Stimulated activated CD4-positive, alpha-beta T cell treated with anti-CD3 and anti-CD28 coated beads, Interleukin-2, amount 100 ng/mL, for 48 hours (primary cell): ENCODE measurements around the gene CACNB2.

Source experiments
- DNase-seq, 2 donors: peaks; one replicate each; pipeline ENCODE4 v3.0.0-alpha.2; 2020

Gene CACNB2

GRCh38 chr10:18297659-18298058 is 157.4 kb downstream of the CACNB2 start:
- no peak for DNase-seq

- no peak for DNase-seq
Observed at GRCh38 chr10:18298256-18298655, 158.0 kb downstream of the CACNB2 start.

GRCh38 chr10:18303851-18304801 is 163.9 kb downstream of the CACNB2 start:
- DNase-seq, result no peak

DNA sequence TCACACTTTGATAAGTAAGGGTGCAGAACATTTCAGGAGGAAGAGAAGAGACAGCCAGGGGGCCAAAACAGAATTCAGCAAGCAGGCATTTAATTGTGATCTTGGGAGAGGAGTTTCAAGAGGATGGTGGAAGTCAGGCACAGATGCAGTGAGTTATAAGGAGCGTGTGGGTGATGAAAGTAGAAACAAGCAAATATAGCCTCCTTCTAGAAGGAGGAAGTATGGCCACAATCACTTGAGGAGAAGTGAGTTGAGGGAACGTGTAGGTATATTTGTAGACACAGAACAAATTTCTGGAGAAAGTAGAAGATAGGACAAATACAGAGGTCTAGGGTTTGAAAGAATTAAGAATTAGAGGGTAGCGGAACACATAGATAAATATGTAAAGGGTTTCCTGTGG is 165.8 kb downstream of the CACNB2 start:
- no peak for DNase-seq

- DNase-seq, result no peak
Observed at GRCh38 chr10:18308600-18308999, 168.4 kb downstream of the CACNB2 start.

DNA sequence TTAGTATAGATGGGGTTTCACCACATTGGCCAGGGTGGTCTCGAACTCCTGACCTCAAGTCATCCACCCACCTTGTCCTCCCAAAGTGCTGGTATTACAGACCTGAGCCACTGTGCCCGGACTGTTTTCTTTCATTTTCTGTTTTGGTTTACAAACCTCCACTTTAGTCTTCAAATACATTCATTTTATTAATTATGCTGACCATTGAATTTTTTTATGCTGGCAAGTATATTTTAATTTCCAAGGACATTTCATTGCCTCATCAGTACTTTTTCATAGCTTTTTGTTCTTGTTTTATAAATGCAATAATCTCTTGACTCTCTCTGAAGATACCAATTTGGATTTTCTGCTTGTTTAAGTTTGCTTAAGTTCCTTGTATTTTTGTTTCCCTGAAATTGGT is 170.5 kb downstream of the CACNB2 start:
- DNase-seq, result no peak

- DNase-seq, result no peak
Observed at GRCh38 chr10:18312374-18313139, 172.3 kb downstream of the CACNB2 start.

- DNase-seq, result no peak
Observed at GRCh38 chr10:18313140-18313530, 172.9 kb downstream of the CACNB2 start.

- no peak for DNase-seq
Observed at GRCh38 chr10:18313626-18314025, 173.4 kb downstream of the CACNB2 start.

- DNase-seq, result no peak
Observed at GRCh38 chr10:18319628-18320027, 179.4 kb downstream of the CACNB2 start.

DNA sequence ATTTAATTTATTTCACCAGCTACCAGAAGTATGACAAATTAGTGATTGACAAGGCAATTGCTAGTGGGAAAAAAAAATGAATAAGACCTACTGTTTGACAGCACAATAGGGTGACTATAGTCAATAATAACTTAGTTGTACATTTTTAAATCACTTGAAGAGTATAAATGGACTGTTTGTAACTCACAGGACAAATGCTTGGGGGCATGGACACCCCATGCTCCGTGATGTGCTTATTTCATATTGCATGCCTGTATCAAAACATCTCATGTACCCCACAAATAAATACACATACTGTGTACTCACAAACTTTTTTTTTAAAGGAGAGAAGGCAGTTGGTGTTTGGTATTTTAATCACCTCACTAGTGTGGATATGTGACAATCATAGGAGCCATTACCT is 181.1 kb downstream of the CACNB2 start:
- DNase-seq, result no peak

- no peak for DNase-seq
Observed at GRCh38 chr10:18323916-18324315, 183.7 kb downstream of the CACNB2 start.

- DNase-seq, result no peak
Observed at GRCh38 chr10:18325410-18325809, 185.2 kb downstream of the CACNB2 start.

DNA sequence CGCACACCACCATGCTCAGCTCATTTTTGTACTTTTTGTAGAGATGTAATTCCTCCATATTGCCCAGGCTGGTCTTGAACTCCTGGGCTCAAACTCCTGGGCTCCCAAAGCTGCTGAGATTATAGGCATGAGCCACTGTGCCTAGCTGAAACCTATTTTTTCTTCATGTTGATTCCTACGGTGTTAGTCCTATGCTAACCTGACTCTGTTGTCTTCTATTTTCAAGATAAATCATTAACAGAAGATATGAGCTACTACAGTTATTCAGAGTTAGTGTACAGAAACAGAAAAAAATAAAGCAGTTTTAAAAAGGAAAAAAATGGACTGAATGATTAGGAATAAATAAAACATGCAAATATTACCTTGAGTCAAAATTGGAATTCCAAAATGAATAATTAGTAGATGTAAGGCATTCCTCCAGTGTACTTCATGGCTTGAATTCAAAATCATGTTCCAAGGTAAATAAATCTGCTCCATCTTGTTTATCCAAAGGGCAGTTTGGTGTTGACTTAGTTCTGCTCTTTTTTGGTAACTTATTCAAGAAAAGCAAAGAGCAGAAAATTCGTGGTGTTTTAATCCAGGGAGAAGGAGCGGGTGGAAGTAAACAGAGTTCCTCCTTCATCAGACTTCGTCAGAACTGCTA is 185.8 kb downstream of the CACNB2 start:
- no peak for DNase-seq

- no peak for DNase-seq
Observed at GRCh38 chr10:18328941-18329340, 188.7 kb downstream of the CACNB2 start.

DNA sequence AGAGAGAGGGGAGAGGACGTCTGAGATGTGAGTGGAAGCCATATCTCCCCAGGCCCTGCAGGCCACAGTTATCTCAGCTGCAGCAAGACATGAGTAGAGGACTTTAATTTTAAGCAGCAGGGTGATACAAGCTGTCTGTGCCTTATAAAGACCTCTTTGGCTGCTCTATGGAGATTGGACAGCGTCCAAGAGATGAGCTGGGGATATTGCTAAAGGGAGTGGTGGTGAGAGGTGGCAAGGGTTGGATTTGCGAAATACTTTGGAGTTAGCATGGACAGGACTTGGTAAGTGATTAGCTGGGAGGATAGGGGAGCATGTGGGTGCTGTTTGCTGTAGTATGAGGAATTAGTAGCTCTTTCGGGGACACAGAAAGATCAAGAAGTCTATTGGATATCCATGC is 191.8 kb downstream of the CACNB2 start:
- DNase-seq, result no peak

- DNase-seq, result no peak
Observed at GRCh38 chr10:18332484-18332883, 192.3 kb downstream of the CACNB2 start.

- no peak for DNase-seq
Observed at GRCh38 chr10:18333621-18334020, 193.4 kb downstream of the CACNB2 start.

DNA sequence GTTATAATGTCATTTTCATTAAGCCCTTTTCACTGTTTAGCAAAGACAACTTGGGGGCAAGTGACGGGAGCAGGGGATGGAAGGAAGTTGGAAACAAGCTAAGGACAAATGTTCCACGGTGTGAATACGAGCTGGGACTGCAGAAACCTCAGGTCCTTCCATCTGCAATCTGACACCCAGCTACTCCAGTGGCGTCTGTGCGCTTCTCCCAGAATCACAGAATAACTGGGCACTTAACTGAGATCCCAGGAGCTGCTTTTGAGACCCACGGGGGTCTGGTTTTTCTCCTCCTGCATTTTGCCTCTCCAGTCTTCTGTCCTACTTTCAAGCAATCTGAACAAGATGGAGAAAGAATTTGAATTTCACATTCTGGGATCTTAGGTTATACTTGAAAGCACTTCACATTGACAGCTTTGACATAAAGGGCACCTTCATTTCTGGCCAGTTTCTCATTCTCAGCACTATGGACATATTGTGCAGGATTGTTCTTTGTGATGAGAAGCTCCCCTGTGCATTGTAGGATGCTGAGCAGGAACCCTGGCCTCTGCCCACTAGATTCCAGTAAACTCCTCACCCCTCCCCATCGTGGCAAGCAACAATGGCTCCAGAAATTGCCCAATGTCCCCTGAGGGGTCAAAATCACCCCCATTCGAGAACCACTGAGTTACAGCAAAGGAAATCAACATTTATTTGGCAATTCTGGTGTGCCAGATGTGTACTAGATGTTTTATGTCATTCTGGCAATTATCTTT is 194.1 kb downstream of the CACNB2 start:
- no peak for DNase-seq

GRCh38 chr10:18340496-18341051 is 200.3 kb downstream of the CACNB2 start:
- DNase-seq, result no peak

DNA sequence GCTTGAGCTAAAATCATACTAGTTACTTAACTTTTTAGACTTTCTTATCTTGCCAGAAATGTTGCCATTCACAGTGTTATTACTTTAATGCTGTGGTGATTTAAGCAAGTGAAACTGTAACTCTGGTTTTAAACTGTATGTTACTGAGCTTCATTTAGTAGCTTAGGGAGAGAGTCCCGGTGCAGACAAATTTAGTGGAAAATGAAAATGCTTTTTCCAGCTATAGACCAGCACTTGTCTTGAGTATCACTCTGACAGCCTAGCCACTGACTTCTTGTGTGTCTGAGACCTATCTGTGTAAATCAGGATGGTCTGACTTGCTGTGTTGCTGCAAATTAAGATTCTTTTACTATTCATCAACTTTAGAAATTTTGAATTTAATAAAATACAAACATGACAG is 200.8 kb downstream of the CACNB2 start:
- no peak for DNase-seq

- DNase-seq, result no peak
Observed at GRCh38 chr10:18343573-18343972, 203.3 kb downstream of the CACNB2 start.
